Stromal cell of bone marrow (primary cell): ENCODE results near the gene ARHGDIG.
"Not testable (repeated sequence)": the region's sequence is repeated elsewhere in the genome, so short reads cannot be mapped to it uniquely, and the experiment has no call there.

Experiments used
- DNase-seq: peaks from one replicate; pipeline ENCODE4 v3.0.0-alpha.2; 2012; ENCODE audit warnings: low read depth

The ARHGDIG gene

DNA sequence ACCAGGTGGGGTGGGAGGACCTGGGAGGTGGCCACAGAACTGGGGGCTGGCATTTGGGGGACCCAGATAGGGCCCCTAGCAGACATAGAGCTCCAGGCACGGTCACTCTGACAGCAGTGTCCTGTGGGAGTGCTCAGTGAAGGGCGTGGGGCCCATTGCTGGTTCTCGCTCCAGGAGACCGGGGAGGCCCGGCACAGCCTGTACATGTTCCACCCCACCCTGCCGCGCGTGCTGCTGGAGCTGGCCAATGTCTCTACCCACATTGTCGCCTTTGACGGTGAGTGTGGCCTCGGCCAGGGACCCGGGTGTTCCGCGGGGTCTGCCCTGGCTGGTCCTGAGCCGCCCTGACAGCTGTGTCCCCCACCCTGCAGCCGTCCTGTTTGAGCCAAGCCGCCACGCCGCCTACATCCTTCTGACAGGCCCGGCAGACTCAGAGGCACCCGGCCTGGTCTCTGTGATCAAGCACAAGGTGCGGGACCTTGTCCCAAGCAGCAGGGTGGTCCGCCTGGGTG, 15.9 kb upstream of the ARHGDIG start:
- DNase-seq, result no peak

DNA sequence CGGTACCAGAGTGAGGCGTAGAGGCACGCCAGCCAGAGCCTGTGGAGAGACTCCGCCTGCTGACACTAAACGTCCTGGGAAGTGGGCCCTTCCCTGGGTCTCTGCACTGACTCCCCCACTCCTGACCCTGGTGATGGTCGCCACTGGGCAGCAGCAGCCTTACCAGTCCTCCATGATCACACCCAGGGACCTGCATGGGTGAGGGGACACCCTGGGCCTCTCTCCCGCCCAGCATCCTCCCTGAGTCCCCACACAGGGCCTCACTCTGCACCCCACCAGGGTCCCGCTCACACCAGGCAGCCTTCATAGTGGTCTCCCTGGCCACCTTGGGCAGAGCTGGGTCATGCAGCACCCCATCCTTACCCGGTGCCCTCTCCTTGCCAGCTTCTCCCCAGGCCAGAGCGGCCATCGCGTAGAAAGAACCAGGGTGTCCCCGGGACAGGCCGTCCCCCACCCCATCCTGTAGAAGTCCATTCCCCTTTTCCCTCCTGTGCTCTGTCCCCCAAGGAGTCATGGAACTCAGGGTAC, 15.3 kb upstream of the ARHGDIG start:
- DNase-seq, result no peak

DNA sequence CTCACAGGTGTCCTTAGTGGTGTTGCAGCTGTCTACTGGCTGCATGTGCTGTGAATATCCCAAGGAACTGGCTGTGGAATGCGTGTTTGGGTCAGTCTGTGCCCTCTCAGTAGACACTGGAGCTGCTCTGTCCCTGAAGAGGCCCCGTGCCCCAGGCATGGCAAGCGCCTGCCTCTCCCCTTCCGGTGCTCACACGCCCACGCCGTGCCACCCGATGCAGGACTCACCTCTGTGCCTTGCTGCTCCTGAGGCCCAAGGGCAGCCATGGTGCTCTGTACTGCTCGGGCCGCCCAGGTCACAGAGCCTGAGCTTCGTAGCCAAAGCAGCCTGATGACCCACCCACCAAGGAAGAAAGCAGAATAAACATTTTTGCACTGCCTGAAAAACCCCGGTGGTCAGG, 14.7 kb upstream of the ARHGDIG start:
- no peak for DNase-seq

DNA sequence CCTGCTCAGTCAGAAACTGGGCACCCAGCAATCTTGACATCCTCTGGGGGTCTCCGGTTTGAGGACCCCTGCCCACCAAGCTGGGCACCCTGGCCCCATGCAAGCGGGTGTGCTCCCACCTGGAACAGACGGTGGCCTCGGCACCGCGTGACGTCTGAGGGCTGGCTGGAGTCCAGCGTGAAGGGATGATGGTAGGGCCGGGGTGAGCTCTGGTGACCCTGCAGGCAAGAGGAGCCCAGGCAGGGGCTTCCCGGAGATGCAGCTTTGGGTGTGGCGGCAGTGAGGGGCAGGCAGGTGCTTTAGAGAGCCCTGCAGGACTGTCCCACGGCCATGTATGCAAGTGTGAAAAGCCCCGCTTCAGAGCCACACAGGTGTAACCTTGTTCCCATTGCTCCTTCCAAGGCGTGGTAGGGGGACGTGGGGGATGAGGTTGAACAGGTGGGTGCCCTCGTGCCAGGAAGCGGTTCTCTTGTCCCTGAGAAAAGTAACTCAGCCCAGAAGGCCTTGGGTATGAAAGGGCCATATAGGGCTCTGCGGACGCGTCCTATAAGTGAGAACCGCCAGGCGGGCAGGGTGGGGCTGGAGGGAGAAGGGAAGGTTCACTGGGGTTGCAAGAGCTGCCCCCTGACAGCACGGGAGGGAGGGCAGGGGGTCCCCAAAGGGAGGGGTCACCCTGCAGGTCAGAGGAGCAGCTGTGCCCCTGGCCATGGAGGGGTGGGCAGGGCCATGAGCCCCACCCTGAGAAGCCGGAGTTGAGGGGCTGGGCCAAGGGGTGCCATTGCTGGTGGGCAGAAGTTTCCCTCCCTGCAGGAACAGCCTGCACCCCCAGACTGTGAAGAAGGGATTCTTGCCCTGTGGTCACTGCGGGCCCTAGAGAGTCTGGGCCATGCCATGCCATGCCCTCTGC, 13.9 kb upstream of the ARHGDIG start:
- no peak for DNase-seq

DNA sequence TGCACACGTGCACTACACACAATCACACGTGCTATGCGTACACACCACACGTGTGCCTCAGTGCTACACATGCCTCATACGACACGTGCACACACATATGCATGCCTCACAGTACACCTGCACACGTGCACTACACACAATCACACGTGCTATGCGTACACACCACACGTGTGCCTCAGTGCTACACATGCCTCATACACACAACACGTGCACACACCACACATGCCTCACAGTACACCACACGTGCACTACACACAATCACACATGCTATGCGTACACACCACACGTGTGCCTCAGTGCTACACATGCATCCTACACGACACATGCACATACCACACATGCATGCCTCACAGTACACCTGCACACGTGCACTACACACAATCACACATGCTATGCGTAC, 12.8 kb upstream of the ARHGDIG start:
- DNase-seq, result not testable (repeated sequence)

DNA sequence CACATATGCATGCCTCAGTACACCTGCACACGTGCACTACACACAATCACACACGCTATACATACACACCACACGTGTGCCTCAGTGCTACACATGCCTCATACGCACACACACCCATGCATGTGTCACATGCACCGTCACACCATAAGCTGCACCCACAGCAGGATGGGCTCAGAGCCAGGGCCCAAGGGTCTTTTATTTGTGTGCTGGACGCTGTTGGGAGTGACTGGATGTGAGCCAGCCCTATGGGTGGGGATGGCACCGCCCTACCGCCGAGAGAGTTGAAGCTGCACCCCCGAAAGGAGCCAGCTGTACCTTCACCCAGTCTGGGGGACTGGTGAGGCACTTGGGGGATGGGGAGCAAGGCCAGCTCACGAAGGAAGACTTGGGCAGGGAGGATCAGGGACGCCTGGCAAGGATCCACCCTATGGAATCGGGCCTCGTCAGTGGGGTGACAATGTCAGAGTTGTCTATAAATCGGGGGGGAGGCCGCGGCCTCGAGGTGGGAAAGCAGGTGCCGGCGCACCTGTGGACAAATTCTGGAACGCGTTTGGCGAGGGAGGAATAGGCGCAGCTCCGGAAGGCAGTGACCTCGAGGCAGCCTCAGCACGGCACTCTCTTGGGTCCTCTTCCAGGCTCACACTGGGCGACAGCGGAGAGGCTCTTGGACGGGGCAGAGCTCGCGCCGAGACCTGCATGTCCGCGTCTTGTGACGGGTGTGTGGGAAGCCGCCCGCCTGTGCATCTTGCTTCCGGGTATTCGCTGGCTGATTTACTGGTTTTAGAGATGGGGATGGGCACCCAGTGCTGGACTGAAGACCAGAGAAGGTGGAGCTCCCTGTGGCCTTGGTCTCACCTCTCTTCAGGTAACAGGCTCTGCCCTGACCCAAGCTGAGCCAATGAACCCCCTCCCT, 12.0 kb upstream of the ARHGDIG start:
- no peak for DNase-seq

DNA sequence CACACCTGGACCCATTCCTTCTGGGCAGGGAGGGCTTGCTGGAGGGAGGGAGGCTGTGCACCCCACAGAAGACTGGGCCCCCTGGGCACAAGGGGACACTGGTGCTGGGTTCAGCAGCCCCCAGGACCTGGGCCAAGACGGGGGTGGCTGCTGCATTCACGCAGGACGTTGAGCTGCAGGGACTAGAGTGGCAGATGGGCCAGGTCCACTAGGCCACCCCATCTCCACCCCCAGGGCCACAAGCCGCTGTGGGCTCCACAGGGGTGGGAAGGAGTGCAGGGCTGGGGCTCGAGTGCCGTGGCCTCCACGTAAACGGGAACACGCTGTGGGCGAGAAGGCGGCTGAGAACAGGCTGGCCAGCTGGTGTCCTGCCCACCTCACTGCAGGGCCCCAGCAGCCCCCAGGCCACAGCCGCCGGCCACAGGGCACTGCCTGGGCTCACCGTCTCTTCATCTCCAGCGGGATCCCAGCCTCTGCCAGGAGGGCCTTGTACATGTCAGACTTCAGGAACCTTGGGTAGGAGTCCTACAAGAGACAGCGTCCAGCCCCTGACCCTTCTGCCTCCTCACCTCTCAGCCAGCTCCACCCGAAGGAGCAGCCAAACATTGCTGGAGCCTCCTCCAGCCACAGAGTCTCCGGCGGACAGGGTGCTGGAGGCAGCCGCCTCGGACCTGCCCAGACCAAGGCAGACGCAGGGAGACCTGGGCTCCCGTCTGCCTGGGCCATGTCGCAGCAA, 11.2 kb upstream of the ARHGDIG start:
- DNase-seq, result no peak

DNA sequence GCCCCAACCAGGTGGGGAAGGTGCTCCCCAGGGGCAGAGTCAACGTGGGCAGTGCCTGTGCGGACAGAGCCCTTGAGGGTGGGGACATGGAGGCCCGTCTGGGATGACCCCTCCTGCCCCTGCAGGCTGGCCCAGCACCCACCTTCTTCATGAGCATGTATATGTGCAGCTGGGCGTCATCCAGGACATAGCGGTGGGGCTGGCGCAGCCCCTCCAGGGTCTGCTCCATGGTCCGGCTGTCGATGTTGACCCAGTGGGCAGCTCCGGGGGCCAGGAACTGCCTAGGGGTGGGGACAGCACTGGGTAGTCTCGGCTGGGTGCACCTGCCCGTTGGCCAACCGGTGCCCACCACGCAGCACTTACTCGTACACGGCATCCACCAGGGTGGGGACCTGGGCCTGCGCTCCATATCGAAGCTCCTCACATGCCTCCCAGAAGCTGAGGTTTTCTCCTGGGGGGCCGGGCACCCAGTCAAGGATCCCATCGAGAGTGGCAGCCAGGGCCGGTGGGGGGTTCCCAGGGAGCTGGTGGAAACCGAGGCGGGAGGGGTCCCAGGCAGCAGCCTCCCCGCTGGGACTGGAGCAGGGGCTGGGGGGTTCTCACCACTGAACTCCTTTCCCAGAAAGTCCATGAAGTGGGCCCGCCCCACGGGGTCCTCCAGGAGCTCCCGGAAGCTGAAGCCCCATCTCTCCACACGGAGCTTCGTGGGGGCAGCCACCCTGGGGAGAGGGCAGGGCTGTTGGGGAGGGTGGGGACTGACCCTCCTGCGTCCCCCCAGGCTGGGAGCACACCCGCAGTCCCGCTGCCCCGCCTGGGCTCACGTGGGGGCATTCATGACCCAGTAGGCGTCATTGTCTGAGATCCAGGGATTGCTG, 9.8 kb upstream of the ARHGDIG start:
- DNase-seq, result no peak

DNA sequence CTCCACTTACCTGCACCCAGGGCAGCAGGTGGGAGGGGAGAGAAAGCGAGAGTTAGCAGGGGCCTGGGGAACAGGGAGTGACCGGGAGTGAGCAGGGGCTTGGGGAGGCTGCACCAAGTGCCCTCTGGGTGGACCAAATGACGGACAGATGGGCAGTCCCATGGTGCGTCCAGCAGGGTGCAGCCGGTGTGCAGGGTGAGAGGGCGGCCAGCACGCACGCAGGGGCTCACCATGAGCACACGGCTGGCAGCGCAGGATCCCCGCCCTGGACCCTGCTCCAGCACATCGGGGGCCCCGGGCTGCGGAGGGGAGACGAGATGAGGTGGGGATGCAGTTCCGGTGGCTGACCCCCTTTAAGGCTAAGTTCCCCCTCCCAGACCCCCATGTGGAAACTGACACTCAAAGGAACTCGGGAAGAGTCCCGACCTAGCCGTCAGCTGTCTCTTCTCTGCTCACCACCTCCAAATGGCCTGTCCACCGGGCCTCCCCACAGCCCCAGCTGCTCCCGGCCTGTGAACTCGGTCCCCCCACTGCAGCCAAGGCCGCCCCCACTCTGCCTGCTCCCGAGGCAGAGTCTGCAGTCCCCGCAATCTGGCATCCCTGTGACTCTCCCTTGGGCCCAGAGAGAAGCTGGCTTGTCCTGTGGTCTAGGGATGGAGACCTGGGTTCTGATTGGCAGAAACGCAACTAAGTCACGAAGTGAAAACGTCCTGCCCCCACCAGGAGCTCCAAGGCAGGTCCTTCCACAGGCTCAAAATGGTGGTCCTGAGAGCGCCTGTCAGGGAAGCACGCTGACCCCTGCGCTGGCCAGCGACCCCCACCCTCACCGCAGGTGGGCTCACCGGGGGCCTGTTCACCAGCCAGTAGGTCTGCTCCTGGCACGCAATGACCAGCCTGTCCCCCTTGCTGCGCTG, 7.5 kb upstream of the ARHGDIG start:
- no peak for DNase-seq

GRCh38 chr16:273547-274421, 6.6 kb upstream of the ARHGDIG start:
- no peak for DNase-seq

GRCh38 chr16:275041-275641, 5.2 kb upstream of the ARHGDIG start:
- DNase-seq, result no peak

- no peak for DNase-seq
These were observed 4.6 kb upstream of the ARHGDIG start, which contains the start of gene RGS11 for GRCh38 chr16:275786-276232. RGS11 (minus strand) TSS chr16:275944; CDS start chr16:275911, 33 bp downstream.

DNA sequence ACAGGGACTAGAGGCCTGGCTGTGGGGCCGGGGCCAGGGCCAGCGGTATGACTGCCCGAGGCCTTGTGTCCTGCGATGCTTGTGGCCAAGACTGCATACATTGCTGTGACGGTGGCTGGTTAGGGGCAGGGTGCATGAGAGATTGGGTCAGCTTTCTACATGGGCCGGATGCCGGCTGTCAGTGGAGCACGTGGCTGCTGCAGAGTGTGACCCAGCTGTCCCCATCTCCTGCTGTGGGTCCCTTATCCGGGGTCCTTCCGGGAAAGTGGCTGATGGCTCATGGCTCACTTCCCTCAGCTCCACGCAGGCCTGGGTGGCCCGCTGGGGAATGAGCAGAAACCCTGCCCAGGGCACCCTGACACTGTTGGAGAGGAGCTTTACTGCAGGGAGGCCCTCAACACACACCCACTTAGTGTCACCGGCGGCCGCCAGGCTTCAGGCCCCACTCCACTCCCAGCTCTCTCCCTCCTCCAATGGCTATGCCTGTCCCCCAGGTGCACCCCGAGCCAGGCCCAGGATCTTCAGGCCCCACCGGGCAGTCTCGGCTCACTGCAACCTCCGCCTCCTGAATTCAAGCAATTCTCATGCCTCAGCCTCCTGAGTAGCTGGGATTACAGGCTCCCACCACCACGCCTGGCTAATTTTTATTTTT, 3.8 kb upstream of the ARHGDIG start:
- no peak for DNase-seq

DNA sequence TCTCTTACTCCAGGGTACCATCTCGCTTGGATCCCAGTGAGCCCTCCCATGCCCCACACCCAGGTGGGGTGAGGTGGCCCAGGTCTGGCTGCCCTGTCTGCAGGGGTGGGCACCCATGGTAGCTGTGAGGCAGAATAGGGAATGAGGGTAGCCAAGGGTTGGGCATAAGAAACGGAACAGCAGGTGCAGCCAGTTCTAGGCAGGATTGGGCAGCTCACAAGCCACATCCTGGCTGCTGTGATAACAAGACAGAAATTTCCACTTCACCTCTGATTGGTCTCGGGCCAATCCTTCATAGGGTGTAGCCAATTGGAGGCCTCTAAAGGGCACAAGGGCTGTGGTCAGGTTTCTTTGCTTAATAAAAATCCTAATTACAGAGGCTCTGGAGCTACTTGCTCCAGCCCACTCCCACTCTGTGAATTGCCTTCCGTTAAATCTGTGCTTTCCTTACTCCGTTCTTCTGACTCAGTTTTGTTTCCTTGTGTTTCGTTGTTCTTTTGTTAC, 1.5 kb upstream of the ARHGDIG start:
- no peak for DNase-seq

DNA sequence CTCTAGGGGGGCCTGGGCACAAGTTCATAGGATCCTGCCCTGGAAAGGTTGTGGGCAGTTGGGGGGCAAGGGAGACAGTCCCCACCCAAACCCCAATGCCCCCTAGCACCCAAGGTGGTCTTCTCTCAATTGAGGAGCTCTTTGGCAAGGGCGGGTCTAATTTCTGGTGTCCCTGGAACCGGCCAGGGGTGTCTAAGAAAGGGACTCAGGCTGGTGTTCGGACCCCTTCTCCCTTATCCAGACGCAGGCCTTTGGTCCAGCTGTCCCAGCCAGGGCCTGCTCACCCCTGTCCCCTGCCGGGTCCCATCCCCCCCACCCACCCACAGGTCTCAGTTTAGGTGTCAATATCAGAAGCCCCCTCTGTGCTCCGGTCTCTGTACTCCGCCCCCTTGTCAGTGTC, 860 bp upstream of the ARHGDIG start:
- DNase-seq, result no peak

- DNase-seq, result no peak
These were observed 358 bp upstream of the ARHGDIG start for GRCh38 chr16:280005-280460.

GRCh38 chr16:280991-281659, 734 bp downstream of the ARHGDIG start:
- DNase-seq, result no peak
